Measurements from ENCODE around the gene PLEKHG5.

PLEKHG5 gene

DNA sequence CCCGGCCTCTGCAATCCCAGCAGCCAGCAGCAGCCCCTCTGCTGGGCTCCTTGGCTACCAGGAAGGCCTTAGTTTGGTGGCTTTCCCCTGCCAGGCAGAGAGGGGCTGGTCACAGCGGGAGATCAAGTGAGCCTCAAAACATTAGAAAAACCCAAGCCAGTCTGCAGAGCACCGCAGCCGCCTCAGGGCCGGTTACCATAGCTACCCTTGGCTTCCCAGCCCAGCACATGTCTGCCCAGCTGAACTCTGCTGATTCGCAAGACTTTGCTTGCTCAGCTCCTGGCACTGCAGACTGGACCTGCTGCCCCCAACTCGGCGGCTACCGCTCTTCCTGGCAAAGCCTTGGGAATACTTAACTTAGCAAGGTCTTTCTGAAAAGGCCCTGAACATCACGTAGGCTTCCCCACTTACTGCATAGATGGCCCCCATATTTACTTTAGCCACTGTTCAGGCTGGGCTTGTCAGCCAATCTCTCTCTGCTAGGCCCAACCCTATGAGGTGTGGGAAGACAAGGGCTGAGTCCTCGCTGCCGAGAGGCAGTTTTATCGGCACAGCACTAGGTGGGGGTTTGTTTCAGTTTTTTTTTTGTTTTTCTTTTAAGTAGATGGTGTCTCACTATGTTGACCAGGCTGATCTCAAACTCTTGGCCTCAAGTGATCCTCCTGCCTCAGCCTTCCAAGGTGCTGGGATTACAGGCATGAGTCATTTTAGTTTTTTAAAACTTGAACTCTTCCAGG lies 28.6 kb upstream of the PLEKHG5 start:
- TF ChIP-seq, protein P1, sequence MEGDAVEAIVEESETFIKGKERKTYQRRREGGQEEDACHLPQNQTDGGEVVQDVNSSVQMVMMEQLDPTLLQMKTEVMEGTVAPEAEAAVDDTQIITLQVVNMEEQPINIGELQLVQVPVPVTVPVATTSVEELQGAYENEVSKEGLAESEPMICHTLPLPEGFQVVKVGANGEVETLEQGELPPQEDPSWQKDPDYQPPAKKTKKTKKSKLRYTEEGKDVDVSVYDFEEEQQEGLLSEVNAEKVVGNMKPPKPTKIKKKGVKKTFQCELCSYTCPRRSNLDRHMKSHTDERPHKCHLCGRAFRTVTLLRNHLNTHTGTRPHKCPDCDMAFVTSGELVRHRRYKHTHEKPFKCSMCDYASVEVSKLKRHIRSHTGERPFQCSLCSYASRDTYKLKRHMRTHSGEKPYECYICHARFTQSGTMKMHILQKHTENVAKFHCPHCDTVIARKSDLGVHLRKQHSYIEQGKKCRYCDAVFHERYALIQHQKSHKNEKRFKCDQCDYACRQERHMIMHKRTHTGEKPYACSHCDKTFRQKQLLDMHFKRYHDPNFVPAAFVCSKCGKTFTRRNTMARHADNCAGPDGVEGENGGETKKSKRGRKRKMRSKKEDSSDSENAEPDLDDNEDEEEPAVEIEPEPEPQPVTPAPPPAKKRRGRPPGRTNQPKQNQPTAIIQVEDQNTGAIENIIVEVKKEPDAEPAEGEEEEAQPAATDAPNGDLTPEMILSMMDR (IDR thresholded peaks at IDR 0.05; ENCODE audit: insufficient read depth, low read length, poor library complexity, severe bottlenecking) = no peak
- no peak overlapping the region for H3K4me3 ChIP-seq (replicated peaks; ENCODE audit: low read depth, low read length)
- no peaks in the 10 kb centered on the region for H3K27me3 ChIP-seq (replicated peaks; ENCODE audit: control insufficient read depth, insufficient read depth, low read length)
- no peak for DNase-seq (ENCODE audit: extremely low read depth, insufficient read length)
- H3K36me3 ChIP-seq (ENCODE audit: control insufficient read depth, insufficient read depth, low read length) = peaks cover 2% of the 10 kb centered on the region; the same call in 1 of the 2 replicates

DNA sequence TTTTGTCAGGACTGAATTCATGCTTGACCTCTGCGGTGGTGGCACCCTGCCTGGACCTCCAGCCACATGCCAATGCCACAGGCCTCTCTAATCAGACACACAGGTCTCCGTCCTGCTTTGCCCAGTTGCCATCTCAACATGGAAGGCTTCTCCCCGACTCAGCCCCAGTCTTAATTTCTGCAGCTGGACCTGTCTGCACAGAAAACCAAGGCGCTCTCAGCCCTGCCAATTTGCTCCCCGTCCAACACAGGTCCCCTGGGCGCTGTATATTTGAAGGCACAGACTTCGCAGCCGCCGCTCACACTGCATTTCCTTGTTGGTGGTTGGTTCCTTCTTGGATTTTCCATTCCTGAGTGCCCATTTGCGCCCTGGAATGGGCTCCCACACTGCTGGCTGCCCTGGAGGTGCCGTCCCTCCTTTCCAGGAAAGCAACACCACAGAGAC lies 28.0 kb upstream of the PLEKHG5 start:
- DNase-seq (ENCODE audit: extremely low read depth, insufficient read length) = no peak
- TF ChIP-seq, protein P1 (IDR thresholded peaks at IDR 0.05; ENCODE audit: insufficient read depth, low read length, poor library complexity, severe bottlenecking) = no peak
- H3K4me3 ChIP-seq (replicated peaks; ENCODE audit: low read depth, low read length) = no peak overlapping the region
- no peaks in the 10 kb centered on the region for H3K27me3 ChIP-seq (replicated peaks; ENCODE audit: control insufficient read depth, insufficient read depth, low read length)
- peaks cover 2% of the 10 kb centered on the region; the same call in 1 of the 2 replicates for H3K36me3 ChIP-seq (ENCODE audit: control insufficient read depth, insufficient read depth, low read length)

- no peak overlapping the region for H3K4me3 ChIP-seq (replicated peaks; ENCODE audit: low read depth, low read length)
- no peak for DNase-seq (ENCODE audit: extremely low read depth, insufficient read length)
- no peaks in the 10 kb centered on the region for H3K36me3 ChIP-seq (ENCODE audit: control insufficient read depth, insufficient read depth, low read length)
- TF ChIP-seq, protein P1 (IDR thresholded peaks at IDR 0.05; ENCODE audit: insufficient read depth, low read length, poor library complexity, severe bottlenecking) = no peak
- H3K27me3 ChIP-seq (replicated peaks; ENCODE audit: control insufficient read depth, insufficient read depth, low read length) = no peaks in the 10 kb centered on the region
These were observed 26.0 kb upstream of the PLEKHG5 start for GRCh38 chr1:6517435-6517851.

DNA sequence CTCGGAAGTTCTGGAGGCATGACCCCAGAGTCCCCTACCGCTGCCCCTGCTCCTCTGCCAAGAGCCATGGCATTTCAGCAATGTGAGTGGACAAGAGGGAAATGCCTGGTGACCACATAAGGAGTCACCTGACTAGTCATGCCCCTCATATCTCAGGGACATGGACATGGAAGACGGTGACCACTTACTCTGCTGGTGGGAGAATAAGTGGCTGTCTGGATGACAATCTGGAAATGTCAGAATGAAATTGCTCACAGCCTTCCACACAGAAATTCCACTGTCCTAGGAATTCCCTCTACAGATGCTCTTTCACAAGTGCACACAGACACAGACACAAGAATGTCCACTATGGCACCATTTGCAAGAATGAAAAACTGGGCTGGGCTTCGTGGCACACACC lies 24.3 kb upstream of the PLEKHG5 start:
- DNase-seq (ENCODE audit: extremely low read depth, insufficient read length) = no peak
- TF ChIP-seq, protein P1 (IDR thresholded peaks at IDR 0.05; ENCODE audit: insufficient read depth, low read length, poor library complexity, severe bottlenecking) = no peak
- no peaks in the 10 kb centered on the region for H3K27me3 ChIP-seq (replicated peaks; ENCODE audit: control insufficient read depth, insufficient read depth, low read length)
- H3K36me3 ChIP-seq (ENCODE audit: control insufficient read depth, insufficient read depth, low read length) = no peaks in the 10 kb centered on the region
- H3K4me3 ChIP-seq (replicated peaks; ENCODE audit: low read depth, low read length) = no peak overlapping the region

DNA sequence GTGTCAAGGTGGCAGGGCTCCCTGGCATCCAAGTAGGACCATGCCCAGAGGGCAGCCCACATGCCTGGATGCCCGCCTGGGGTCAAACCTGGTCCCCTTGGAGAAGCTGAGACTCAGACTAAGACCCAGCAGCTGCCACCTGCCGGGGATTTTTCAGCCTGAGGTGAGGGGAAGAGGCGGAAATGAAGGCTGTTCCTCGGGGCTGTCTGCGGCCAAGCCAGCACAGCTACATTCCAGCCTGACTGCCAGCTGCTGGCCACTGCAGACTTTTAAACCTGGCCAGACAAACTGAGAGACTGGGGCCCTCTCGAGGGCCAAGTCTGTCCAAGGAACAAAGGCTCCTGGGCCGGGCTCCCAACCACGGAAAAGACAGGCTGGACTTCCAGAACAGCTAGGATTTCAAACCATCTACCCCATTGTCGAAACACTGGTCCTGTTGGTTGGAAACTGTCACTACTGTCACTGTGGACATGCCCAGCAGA lies 21.9 kb upstream of the PLEKHG5 start:
- H3K36me3 ChIP-seq (ENCODE audit: control insufficient read depth, insufficient read depth, low read length) = no peaks in the 10 kb centered on the region
- H3K27me3 ChIP-seq (replicated peaks; ENCODE audit: control insufficient read depth, insufficient read depth, low read length) = no peaks in the 10 kb centered on the region; the same call in 1 of the 2 replicates
- TF ChIP-seq, protein P1 (IDR thresholded peaks at IDR 0.05; ENCODE audit: insufficient read depth, low read length, poor library complexity, severe bottlenecking) = no peak
- DNase-seq (ENCODE audit: extremely low read depth, insufficient read length) = no peak
- no peak overlapping the region for H3K4me3 ChIP-seq (replicated peaks; ENCODE audit: low read depth, low read length)

All from GM06990 (cell line).